Esophagus muscularis mucosa (tissue), 4 donors: ENCODE measurements around the gene OR11G2.
"Not testable (repeated sequence)": the region's sequence is repeated elsewhere in the genome, so short reads cannot be mapped to it uniquely, and the experiment has no call there.

Experiments
- CTCF ChIP-seq, 3 experiments: fragments of 200-600 bp in 2 of 3; fragments of 450-650 bp in 1 of 3; sonication (generic) in 2 of 3; IDR thresholded peaks; one replicate each; pipeline ENCODE4 v1.5.1; 2017 to 2019; ENCODE audit warnings: antibody characterized with exemption in 3 of 3, mild to moderate bottlenecking in 2 of 3, moderate library complexity in 1 of 3
- EP300 ChIP-seq: sonication (generic); formaldehyde crosslinking; IDR thresholded peaks from one replicate; pipeline ENCODE4 v1.6.1; 2017; ENCODE audit warnings: antibody characterized with exemption
- POLR2A ChIP-seq: fragments of 450-650 bp; IDR thresholded peaks from one replicate; pipeline ENCODE4 v1.6.1; 2017; ENCODE audit warnings: antibody characterized with exemption, moderate library complexity, mild to moderate bottlenecking, low read depth
- POLR2AphosphoS5 ChIP-seq, 2 donors: sonication (generic); formaldehyde crosslinking; IDR thresholded peaks; one replicate each; pipeline ENCODE4 v1.6.1; 2017; ENCODE audit warnings: antibody characterized with exemption in 2 of 2

GRCh38 chr14:20212406-20212805, 21.7 kb downstream of the OR11G2 start:
- not testable (repeated sequence) for TF ChIP-seq CTCF (IDR thresholded peaks at IDR 0.05); POLR2A; POLR2AphosphoS5 (IDR thresholded peaks at IDR 0.05); EP300
